ENCODE data around the gene INF2. TPM values are rescaled to one million over a fixed set of nuclear protein-coding genes. Genes with fewer than 3 reads are reported as not detected.
"Not testable (repeated sequence)": the region's sequence is repeated elsewhere in the genome, so short reads cannot be mapped to it uniquely, and the experiment has no call there.

INF2 gene
- total RNA-seq, 2 donors from 2014 or later, result 21.9 to 43.5 TPM

DNA sequence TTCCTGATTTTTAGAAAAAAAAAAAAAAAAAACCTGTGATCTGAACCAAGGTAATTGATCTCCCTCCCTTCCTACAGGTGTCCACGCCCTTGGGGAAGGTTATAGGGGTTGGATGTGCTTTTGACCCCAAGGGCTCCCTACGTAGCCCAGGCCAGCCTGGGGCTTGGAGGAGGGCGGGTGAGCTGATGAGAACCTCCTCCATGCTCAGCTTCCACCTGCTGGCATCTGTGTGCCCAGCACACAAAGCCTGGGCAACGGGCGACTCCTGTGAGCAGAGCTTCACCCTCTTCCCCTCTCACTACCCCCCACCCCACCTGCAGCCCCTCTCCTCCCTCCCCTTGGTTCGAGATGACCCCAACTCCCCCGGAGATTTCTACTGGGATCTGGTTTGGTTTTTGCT is 25.3 kb upstream of the INF2 start:
- DNase-seq (ENCODE audit: low spot score), result no peak
- H3K27ac ChIP-seq, result no peak overlapping the region
- H3K4me3 ChIP-seq, result no peak overlapping the region
- H3K4me1 ChIP-seq, result peaks cover 0 to 21% of the 10 kb centered on the region in 2 donors
- H3K36me3 ChIP-seq, result no peaks in the 10 kb centered on the region
- H3K27me3 ChIP-seq, result no peaks in the 10 kb centered on the region
- peaks cover 0 to 8% of the 10 kb centered on the region in 2 donors for H3K9me3 ChIP-seq
- TF ChIP-seq CTCF (IDR thresholded peaks at IDR 0.05), result no peak

- Histone ChIP-seq H3K4me1 (peaks cover 0 to 21% of the 10 kb centered on the region in 2 donors), H3K36me3 (no peaks in the 10 kb centered on the region), H3K9me3 (peaks cover 0 to 8% of the 10 kb centered on the region in 2 donors), H3K27ac (no peak overlapping the region), H3K4me3 (no peak overlapping the region), H3K27me3 (no peaks in the 10 kb centered on the region)
- DNase-seq (ENCODE audit: low spot score), result no peak
- no peak for TF ChIP-seq CTCF (IDR thresholded peaks at IDR 0.05)
These were observed 24.8 kb upstream of the INF2 start for GRCh38 chr14:104664588-104664987.

DNA sequence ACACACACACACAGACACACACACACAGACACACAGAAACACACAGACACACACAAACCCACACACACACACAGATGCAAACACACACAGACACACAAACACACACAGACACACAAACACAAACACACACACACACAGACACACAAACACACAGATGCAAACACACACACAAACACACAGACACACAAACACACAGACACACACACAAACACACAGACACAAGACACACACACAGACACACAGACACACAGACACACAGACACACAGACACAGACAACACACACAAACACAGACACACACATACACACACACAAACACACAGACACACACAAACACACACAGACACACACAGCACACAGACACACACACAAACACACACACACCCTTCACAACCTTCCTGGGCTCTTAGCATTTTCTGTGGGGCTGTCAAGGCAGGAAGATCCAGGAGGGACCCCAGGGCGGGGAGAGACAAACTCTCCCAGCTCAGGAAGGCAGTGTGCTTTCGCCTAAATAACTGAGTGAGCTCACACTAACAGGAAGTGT is 24.2 kb upstream of the INF2 start:
- TF ChIP-seq CTCF (IDR thresholded peaks at IDR 0.05), result no peak
- H3K4me3 ChIP-seq, result no peak overlapping the region
- H3K9me3 ChIP-seq, result peaks cover 0 to 8% of the 10 kb centered on the region in 2 donors
- no peaks in the 10 kb centered on the region for H3K27me3 ChIP-seq
- no peak for DNase-seq (ENCODE audit: low spot score)
- H3K4me1 ChIP-seq, result peaks cover 0 to 15% of the 10 kb centered on the region in 2 donors
- no peaks in the 10 kb centered on the region for H3K36me3 ChIP-seq
- no peak overlapping the region for H3K27ac ChIP-seq

GRCh38 chr14:104665657-104666522 is 23.5 kb upstream of the INF2 start:
- peak in 1 of 2 donors; percentile 58 for TF ChIP-seq CTCF (IDR thresholded peaks at IDR 0.05)
- no peaks in the 10 kb centered on the region for H3K36me3 ChIP-seq
- H3K27ac ChIP-seq, result no peak overlapping the region
- peaks cover 0 to 7% of the 10 kb centered on the region in 2 donors for H3K9me3 ChIP-seq
- no peak overlapping the region for H3K4me3 ChIP-seq
- no peak for DNase-seq (ENCODE audit: low spot score)
- H3K27me3 ChIP-seq, result no peaks in the 10 kb centered on the region
- H3K4me1 ChIP-seq, result peaks cover 0 to 8% of the 10 kb centered on the region in 2 donors

GRCh38 chr14:104666523-104666895 is 22.9 kb upstream of the INF2 start:
- not testable (repeated sequence) for H3K4me1 ChIP-seq; H3K36me3 ChIP-seq; H3K9me3 ChIP-seq; H3K27me3 ChIP-seq; DNase-seq (ENCODE audit: low spot score); H3K27ac ChIP-seq; H3K4me3 ChIP-seq

DNA sequence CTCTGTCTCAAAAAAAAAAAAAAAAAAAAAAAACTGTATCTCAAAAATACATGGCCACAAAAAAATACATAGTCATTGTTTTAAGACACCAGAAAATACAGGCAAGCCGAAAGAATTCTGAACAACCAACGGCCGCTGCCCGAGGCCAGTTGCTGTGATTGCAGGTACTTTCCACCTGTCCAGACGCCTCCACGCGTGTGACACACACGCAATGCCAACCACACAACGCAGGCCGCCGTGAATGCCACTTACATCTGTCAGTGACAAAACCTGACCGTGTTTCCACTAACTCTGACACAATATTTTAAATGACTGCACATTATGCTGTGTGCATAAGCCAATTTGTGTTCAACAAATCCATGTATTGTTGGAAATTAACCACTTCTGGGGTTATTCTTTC is 22.4 kb upstream of the INF2 start:
- H3K4me1 ChIP-seq, result peaks cover 0 to 8% of the 10 kb centered on the region in 2 donors
- no peak for DNase-seq (ENCODE audit: low spot score)
- TF ChIP-seq CTCF (IDR thresholded peaks at IDR 0.05), result no peak
- H3K4me3 ChIP-seq, result no peak overlapping the region
- H3K27ac ChIP-seq, result no peak overlapping the region
- no peaks in the 10 kb centered on the region for H3K27me3 ChIP-seq
- H3K36me3 ChIP-seq, result no peaks in the 10 kb centered on the region
- H3K9me3 ChIP-seq, result no peaks in the 10 kb centered on the region
